Tibial nerve (tissue), 4 donors: Measurements from ENCODE around the gene RNF212. TPM values are rescaled to one million over a fixed set of nuclear protein-coding genes. Genes with fewer than 3 reads are reported as not detected.
A peak's percentile ranks its signal among the peaks of the same experiment; 100 is the strongest.
"Not testable (repeated sequence)": the region's sequence is repeated elsewhere in the genome, so short reads cannot be mapped to it uniquely, and the experiment has no call there.

ENCODE experiments used
- DNase-seq, 2 donors: peaks; one replicate each; pipeline ENCODE4 v3.0.0-alpha.2; 2019; ENCODE audit warnings: low spot score in 2 of 2
- H3K27ac ChIP-seq, 4 donors: fragments of 200-600 bp; sonication (generic) in 3 of 4; one replicate each; pipeline ENCODE4 v1.5.1; 2017 to 2019; ENCODE audit warnings: mild to moderate bottlenecking in 1 of 4
- H3K27me3 ChIP-seq, 2 donors: fragments of 200-600 bp; sonication (generic) in 1 of 2; one replicate each; pipeline versions ENCODE4 v1.5.1 to v1.6.0; 2017 to 2019
- H3K36me3 ChIP-seq, 3 donors: fragments of 200-600 bp; sonication (generic); one replicate each; pipeline ENCODE4 v1.5.1; 2018 to 2019
- H3K4me1 ChIP-seq, 4 donors: fragments of 200-600 bp; sonication (generic) in 3 of 4; one replicate each; pipeline ENCODE4 v1.5.1; 2017 to 2019
- H3K4me3 ChIP-seq, 4 donors: fragments of 200-600 bp; sonication (generic) in 3 of 4; one replicate each; pipeline ENCODE4 v1.5.1; 2017 to 2019; ENCODE audit warnings: mild to moderate bottlenecking in 1 of 4, moderate library complexity in 1 of 4
- H3K9me3 ChIP-seq, 4 donors: fragments of 200-600 bp; sonication (generic) in 3 of 4; one replicate each; pipeline ENCODE4 v1.5.1; 2017 to 2019
- EP300 ChIP-seq, 2 donors: sonication (generic); formaldehyde crosslinking; IDR thresholded peaks; one replicate each; pipeline ENCODE4 v1.6.1; 2017; ENCODE audit warnings: antibody characterized with exemption in 2 of 2, mild to moderate bottlenecking in 1 of 2
- POLR2A ChIP-seq, 2 donors: fragments of 450-650 bp; IDR thresholded peaks; one replicate each; pipeline ENCODE4 v1.6.1; 2017; ENCODE audit warnings: antibody characterized with exemption in 2 of 2, mild to moderate bottlenecking in 2 of 2, moderate library complexity in 2 of 2
- WGBS, 2 donors: methylation state at CpG; one replicate each; pipeline ENCODE4 v1.1.5; 2018; 5-methylcytosine and 5-hydroxymethylcytosine counted together
- total RNA-seq, 4 donors: library from RNA; depleted of rRNA; stranded (reverse); fragments of >200 nt; gene quantifications; one replicate each; pipeline ENCODE4 v1.1.0, GENCODE V29; 2016
- TF ChIP-seq, protein P1 (sequence below), 5 experiments: fragments of 200-600 bp in 3 of 5; fragments of 450-650 bp in 2 of 5; sonication (generic) in 3 of 5; IDR thresholded peaks; one replicate each; pipeline ENCODE4 v1.5.1; 2016 to 2019; ENCODE audit warnings: antibody characterized with exemption in 5 of 5, mild to moderate bottlenecking in 3 of 5, moderate library complexity in 2 of 5

Gene RNF212
- total RNA-seq, 4 donors from 2014 or later: 2.5 to 24.7 (median 9.8) TPM

DNA sequence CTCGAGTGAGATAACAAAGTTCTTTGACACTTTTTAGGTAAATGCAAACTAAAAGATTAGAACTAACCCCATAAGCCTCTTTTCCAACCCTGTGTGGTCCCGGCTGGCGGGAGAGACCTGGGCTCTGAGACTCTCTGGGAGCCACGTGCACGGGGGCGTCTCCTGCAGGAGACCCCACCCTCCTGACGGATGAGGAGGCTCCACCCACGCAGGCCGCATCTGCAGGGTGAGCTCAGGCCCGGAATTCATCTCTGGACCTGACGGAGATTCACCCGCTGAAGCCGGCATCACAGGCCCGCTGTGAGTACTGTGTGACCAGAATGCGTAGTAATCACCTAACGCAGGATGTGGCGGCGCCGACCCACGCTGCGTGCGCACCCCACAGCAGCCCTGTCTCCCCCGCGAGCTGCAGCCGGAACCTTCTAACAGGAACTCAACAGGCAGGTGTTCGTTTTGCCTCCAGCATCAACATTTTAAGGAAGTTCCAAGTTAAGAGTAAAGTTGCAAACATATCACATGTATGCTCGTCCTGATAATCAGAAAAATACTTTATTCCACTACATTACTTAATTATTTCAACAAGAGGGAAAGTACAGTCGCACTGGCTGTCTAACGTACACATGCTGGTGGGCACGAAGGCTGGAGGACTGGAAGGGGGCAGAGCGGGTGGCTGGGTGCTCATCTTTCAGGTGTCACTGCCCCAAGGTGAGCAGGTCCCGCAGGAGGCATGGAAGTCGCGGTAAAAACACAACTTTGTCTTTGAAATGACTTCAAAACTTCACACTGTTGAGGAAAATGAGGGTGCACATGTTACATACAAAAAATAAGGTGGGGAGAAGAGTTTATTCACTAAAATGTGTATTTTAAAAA is 57.4 kb downstream of the RNF212 start:
- Histone ChIP-seq H3K27me3 (peaks cover 0 to 68% of the 10 kb centered on the region in 2 donors), H3K36me3 (no peaks in the 10 kb centered on the region), H3K9me3 (no peaks in the 10 kb centered on the region), H3K4me3 (peak overlapping the region in 1 of 4 donors; percentile 36), H3K4me1 (peaks cover 0 to 25% (median 7%) of the 10 kb centered on the region in 4 donors), H3K27ac (no peak overlapping the region)
- no peak for TF ChIP-seq POLR2A (IDR thresholded peaks at IDR 0.05)
- TF ChIP-seq, protein P1, sequence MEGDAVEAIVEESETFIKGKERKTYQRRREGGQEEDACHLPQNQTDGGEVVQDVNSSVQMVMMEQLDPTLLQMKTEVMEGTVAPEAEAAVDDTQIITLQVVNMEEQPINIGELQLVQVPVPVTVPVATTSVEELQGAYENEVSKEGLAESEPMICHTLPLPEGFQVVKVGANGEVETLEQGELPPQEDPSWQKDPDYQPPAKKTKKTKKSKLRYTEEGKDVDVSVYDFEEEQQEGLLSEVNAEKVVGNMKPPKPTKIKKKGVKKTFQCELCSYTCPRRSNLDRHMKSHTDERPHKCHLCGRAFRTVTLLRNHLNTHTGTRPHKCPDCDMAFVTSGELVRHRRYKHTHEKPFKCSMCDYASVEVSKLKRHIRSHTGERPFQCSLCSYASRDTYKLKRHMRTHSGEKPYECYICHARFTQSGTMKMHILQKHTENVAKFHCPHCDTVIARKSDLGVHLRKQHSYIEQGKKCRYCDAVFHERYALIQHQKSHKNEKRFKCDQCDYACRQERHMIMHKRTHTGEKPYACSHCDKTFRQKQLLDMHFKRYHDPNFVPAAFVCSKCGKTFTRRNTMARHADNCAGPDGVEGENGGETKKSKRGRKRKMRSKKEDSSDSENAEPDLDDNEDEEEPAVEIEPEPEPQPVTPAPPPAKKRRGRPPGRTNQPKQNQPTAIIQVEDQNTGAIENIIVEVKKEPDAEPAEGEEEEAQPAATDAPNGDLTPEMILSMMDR (IDR thresholded peaks at IDR 0.05): no peak
- TF ChIP-seq EP300 (IDR thresholded peaks at IDR 0.05): no peak
- DNase-seq: no peak
- 54 to 56% methylated on average over 32 to 34 of the region's 34 CpGs for WGBS, 2 donors

DNA sequence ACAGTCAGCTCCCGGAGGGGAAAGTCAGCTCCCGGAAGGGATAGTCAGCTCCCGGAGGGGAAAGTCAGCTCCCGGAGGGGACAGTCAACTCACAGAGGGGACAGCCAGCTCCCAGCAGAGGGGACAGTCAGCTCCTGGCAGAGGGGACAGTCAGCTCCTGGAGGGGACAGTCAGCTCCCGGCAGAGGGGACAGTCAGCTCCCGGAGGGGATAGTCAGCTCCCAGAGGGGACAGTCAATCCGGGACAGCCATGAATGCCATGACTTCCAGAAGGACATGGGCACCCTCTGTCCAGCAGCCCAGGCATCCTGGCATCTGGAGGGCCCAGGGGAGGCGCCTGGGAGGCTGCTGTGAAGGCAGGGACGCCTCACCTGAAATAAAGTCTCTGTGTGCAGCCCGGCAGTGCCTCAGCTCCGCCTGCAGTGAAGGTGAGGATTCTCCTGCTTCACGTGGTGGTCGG is 58.1 kb downstream of the RNF212 start:
- WGBS, 2 donors: 36 to 50% methylated on average over 5 to 13 of the region's 13 CpGs
- Histone ChIP-seq H3K27me3 (peaks cover 0 to 62% of the 10 kb centered on the region in 2 donors), H3K4me3 (peak overlapping the region in 1 of 4 donors; percentile 17), H3K4me1 (peaks cover 0 to 25% (median 7%) of the 10 kb centered on the region in 4 donors)
- H3K36me3 ChIP-seq, H3K9me3 ChIP-seq, H3K27ac ChIP-seq, DNase-seq: not testable (repeated sequence)

DNA sequence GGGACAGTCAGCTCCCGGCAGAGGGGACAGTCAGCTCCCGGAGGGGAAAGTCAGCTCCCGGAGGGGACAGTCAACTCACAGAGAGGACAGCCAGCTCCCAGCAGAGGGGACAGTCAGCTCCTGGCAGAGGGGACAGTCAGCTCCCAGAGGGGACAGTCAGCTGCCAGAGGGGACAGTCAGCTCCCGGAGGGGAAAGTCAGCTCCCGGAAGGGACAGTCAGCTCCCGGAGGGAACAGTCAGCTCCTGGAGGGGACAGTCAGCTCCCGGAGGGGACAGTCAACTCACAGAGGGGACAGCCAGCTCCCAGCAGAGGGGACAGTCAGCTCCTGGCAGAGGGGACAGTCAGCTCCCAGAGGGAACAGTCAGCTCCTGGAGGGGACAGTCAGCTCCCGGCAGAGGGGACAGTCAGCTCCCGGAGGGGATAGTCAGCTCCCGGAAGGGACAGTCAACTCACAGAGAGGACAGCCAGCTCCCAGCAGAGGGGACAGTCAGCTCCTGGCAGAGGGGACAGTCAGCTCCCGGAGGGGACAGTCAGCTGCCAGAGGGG is 58.6 kb downstream of the RNF212 start:
- Histone ChIP-seq H3K27me3 (peaks cover 0 to 62% of the 10 kb centered on the region in 2 donors), H3K4me3 (peak overlapping the region in 1 of 4 donors; percentile 17)

DNA sequence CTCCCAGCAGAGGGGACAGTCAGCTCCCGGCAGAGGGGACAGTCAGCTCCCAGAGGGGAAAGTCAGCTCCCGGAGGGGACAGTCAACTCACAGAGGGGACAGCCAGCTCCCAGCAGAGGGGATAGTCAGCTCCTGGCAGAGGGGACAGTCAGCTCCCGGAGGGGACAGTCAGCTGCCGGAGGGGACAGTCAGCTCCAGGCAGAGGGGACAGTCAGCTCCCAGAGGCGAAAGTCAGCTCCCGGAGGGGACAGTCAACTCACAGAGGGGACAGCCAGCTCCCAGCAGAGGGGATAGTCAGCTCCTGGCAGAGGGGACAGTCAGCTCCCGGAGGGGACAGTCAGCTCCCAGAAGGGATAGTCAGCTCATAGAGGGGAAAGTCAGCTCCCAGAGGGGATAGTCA is 59.5 kb downstream of the RNF212 start:
- DNase-seq: not testable (repeated sequence)
- peaks cover 0 to 55% of the 10 kb centered on the region in 2 donors for H3K27me3 ChIP-seq

More for the DNA sequence above, 58.6 kb downstream of the RNF212 start:
- peaks cover 0 to 25% (median 7%) of the 10 kb centered on the region in 4 donors for H3K4me1 ChIP-seq
- H3K36me3 ChIP-seq, H3K9me3 ChIP-seq, H3K27ac ChIP-seq, DNase-seq: not testable (repeated sequence)
- 23% methylated on average over 6 of the region's 11 CpGs; no CpG with 5 or more reads in 1 of the 2 donors for WGBS, 2 donors

DNA sequence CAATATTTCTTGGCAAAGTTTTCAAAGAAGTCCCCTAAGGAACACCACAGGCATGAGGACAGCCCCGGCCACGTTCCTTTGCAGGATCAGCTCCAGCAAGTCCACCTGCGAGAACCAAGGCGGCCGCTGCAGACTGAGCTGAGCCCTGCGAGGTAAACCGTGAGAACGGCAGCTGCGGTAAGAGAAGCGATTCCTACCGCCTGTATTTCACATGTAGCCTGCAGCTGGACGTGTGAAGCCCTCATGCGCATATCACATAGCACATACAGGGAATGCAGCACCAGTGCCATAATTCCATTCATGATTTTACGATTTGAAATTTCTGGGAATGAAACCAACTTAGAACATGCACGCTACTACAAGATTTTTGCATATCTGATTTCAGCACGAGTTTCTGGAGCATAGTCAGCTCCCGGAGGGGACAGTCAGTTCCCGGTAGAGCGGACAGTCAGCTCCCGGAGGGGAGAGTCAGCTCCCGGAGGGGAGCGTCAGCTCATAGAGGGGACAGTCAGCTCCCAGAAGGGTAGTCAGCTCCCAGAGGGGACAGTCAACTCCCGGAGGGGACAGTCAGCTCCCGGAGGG is 60.2 kb downstream of the RNF212 start:
- DNase-seq: no peak

More for the DNA sequence above, 59.5 kb downstream of the RNF212 start:
- H3K9me3 ChIP-seq, H3K36me3 ChIP-seq, H3K27ac ChIP-seq: not testable (repeated sequence)
- Histone ChIP-seq H3K4me3 (peak overlapping the region in 2 of 4 donors; percentile 9 to 30), H3K4me1 (peaks cover 0 to 25% (median 7%) of the 10 kb centered on the region in 4 donors)
- 37 to 58% methylated on average over 6 to 7 of the region's 7 CpGs for whole genome bisulfite sequencing, 2 donors

DNA sequence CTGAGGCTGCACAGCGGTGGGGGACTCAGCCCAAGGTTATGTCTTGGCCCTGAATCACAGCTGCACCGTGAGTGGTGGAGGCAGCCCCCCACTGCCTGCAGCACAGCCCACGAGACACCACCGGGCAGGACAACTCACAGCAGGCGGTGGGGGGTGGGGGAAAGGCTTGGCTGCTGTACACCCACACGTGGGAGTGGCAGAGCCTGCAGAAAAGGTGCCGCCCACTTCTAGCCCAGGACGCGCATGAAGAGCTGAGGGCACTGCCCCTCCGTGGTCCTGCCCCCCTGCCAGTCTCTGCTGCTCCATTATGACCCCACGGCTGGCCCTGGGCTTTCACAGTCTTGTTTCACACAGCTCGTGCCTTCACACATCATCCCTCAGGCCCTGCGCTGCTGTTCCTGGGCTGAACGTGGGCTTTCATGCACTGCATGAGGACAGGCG is 61.1 kb downstream of the RNF212 start:
- 57 to 72% methylated on average over 14 to 15 of the region's 15 CpGs for WGBS, 2 donors
- no peaks in the 10 kb centered on the region for H3K9me3 ChIP-seq
- peaks cover 0 to 38% (median 11%) of the 10 kb centered on the region in 4 donors for H3K4me1 ChIP-seq
- H3K27me3 ChIP-seq: peaks cover 0 to 45% of the 10 kb centered on the region in 2 donors
- no peak overlapping the region for H3K27ac ChIP-seq
- H3K4me3 ChIP-seq: no peak overlapping the region
- no peaks in the 10 kb centered on the region for H3K36me3 ChIP-seq
- no peak for DNase-seq
- TF ChIP-seq, protein P1 (IDR thresholded peaks at IDR 0.05): no peak
- no peak for TF ChIP-seq EP300 (IDR thresholded peaks at IDR 0.05)
- TF ChIP-seq POLR2A (IDR thresholded peaks at IDR 0.05): no peak

More for the DNA sequence above, 60.2 kb downstream of the RNF212 start:
- Histone ChIP-seq H3K4me3 (peak overlapping the region in 2 of 4 donors; percentile 9 to 30), H3K4me1 (peaks cover 0 to 29% (median 7%) of the 10 kb centered on the region in 4 donors), H3K27ac (no peak overlapping the region), H3K27me3 (peaks cover 0 to 52% of the 10 kb centered on the region in 2 donors), H3K9me3 (no peaks in the 10 kb centered on the region), H3K36me3 (no peaks in the 10 kb centered on the region)
- TF ChIP-seq, protein P1 (IDR thresholded peaks at IDR 0.05): no peak
- TF ChIP-seq EP300 (IDR thresholded peaks at IDR 0.05) (no peak), POLR2A (IDR thresholded peaks at IDR 0.05) (no peak)
- WGBS, 2 donors: 48 to 53% methylated on average over 24 of the region's 24 CpGs
